IPS-15b (cell line): ENCODE measurements around the gene GALNT6.

Experiments used
- H3K27me3 ChIP-seq: one replicate; pipeline ENCODE4 v1.6.1; 2013; ENCODE audit warnings: low read length; ENCODE audit not compliant: control insufficient read depth, insufficient read depth
- H3K36me3 ChIP-seq: one replicate; pipeline ENCODE4 v1.6.1; 2013; ENCODE audit warnings: low read length; ENCODE audit not compliant: control insufficient read depth, insufficient read depth
- H3K4me1 ChIP-seq: one replicate; pipeline ENCODE4 v1.6.1; 2013; ENCODE audit warnings: mild to moderate bottlenecking, low read length; ENCODE audit not compliant: control insufficient read depth, insufficient read depth
- H3K4me3 ChIP-seq: one replicate; pipeline ENCODE4 v1.5.1; 2013; ENCODE audit warnings: low read depth, low read length
- H3K9ac ChIP-seq: one replicate; pipeline ENCODE4 v1.6.1; 2013; ENCODE audit warnings: low read depth, mild to moderate bottlenecking, low read length
- H3K9me3 ChIP-seq: one replicate; pipeline ENCODE4 v1.6.1; 2013; ENCODE audit warnings: mild to moderate bottlenecking, low read length; ENCODE audit not compliant: control insufficient read depth, insufficient read depth

The GALNT6 gene

DNA sequence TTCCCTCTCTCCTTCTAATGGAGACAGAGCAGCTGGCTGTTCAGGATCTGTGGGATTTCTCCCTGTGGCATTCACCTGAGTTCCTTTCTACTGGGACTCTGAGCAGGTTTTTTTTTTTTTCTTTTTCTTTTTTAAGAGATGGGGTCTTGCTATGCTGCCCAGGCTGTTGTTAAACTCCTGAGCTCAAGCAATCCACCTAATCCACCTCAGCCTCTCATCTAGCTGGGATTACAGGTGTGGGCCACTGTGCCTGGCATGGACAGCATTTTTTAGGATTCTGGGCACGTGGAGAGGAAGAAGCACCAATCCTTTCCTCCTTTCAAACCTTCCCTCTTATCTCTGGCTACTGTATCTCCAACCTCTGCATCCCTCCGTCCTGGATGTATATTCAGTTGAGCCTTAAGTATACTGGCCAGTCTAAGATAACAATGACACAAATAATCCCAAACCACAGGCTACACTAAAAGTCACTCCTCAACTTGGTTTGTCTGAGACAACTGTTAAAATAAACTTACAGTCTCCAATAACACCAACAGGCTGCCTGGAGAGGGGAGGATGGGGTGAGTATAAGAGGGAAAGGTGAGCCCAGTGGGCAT lies 28.4 kb downstream of the GALNT6 start:
- H3K27me3 ChIP-seq = no peaks in the 10 kb centered on the region
- no peaks in the 10 kb centered on the region for H3K4me1 ChIP-seq
- no peaks in the 10 kb centered on the region for H3K9me3 ChIP-seq
- peaks cover 9% of the 10 kb centered on the region for H3K36me3 ChIP-seq
- H3K9ac ChIP-seq = no peak overlapping the region
- no peak overlapping the region for H3K4me3 ChIP-seq

DNA sequence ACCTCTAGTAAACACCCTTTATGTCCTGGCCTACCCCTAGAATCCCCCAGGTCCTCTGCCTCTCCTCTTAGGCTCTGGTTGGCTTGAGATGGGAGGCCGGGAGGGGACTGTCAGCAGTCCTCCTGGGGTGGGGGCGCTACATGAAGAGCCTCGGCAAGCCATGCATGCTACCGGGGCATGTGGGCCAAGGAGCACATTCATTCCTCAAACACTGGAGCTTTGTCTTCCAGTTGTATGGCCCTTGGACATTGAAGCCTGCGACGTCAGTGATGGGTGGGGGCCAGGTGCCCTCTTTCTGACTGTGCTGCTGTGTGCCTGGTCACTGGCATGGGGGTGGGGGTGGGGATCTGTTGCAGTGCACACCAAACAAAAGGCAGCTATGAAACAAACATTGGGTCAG lies 28.9 kb downstream of the GALNT6 start:
- Histone ChIP-seq H3K4me3 (no peak overlapping the region), H3K36me3 (peaks cover 11% of the 10 kb centered on the region), H3K9me3 (no peaks in the 10 kb centered on the region), H3K27me3 (no peaks in the 10 kb centered on the region), H3K4me1 (no peaks in the 10 kb centered on the region), H3K9ac (no peak overlapping the region)

DNA sequence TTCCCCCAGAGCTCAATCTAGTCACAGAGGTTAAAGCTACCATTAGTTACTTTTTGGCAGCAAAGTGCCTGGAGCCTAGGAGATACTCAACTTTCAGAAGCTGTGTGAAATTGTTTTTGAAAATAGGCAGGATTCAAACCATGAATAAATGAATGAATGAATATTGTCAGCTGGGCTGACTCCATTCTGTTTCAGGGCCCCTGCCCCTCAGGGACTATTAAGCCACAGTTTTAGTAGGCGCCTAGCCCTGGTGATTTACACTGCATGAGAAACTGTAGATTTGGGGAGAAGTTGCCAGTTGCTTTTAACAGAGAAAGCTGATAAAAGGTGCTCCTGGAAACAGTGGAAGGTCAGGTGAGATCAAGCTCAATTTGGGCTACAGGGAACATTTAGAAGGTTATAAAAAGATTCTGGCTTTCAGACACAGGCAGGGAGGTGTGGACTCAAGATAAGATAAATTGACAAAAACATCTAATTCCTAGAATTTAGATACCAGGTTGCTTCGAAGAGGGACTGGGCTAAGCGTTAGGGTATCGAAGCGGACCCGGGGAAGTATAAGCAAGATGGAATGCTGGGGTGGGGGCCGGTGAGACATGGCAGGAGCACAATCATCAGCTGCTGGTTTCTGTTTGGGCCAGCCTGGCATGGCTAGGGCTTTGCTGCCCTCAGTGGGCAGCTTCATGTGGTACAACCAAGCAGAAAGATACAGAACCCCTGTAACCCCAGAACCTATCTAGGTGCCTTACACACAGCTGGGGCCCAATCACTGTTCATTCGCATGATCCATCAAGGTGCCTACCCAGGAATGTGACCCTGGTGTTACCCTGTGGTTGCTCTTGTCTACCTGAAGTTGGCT lies 29.8 kb downstream of the GALNT6 start:
- Histone ChIP-seq H3K4me1 (no peaks in the 10 kb centered on the region), H3K36me3 (peaks cover 11% of the 10 kb centered on the region), H3K4me3 (no peak overlapping the region), H3K27me3 (no peaks in the 10 kb centered on the region), H3K9me3 (no peaks in the 10 kb centered on the region), H3K9ac (no peak overlapping the region)

DNA sequence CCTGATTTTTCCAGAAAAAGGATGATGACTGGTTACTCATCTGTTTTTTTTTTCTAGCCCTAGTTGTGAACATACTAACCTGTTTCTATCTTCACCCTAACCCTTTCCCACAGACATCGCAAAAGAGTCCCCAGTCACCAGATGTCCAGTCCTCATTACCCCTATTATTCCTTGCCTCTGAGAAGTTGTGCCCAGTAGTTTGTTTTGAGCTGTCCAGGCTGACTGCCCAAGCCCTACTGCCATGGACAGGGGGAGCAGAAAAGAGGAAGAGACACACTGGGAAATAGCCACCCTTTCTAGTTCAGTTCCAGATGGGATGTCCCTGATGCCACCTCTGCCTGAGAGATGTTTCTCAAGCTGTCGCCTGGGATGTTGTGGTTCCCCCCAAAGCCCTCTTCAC lies 30.9 kb downstream of the GALNT6 start:
- Histone ChIP-seq H3K36me3 (peaks cover 11% of the 10 kb centered on the region), H3K27me3 (no peaks in the 10 kb centered on the region), H3K4me3 (no peak overlapping the region), H3K9me3 (no peaks in the 10 kb centered on the region), H3K4me1 (no peaks in the 10 kb centered on the region), H3K9ac (no peak overlapping the region)

DNA sequence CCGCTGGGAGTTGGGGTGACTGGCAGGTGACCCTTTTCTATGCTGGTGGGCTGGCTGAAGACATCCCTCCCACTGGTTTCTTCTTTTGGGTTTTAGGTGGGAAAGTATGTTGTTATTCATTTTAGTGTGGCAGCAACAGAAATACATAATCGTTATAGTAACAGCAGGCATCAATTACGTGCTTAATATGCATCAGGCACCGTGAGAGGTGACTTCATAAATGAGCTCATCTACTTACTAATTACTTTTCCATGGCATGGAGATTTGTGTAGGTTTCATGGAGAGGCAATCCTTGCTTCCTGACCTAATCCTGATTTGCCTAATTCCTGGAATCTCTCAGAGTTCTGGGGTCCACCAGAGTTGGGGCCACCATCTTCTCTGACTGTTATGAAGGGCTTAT lies 31.4 kb downstream of the GALNT6 start:
- H3K9me3 ChIP-seq = no peaks in the 10 kb centered on the region
- no peaks in the 10 kb centered on the region for H3K27me3 ChIP-seq
- H3K4me3 ChIP-seq = no peak overlapping the region
- H3K4me1 ChIP-seq = no peaks in the 10 kb centered on the region
- peaks cover 13% of the 10 kb centered on the region for H3K36me3 ChIP-seq
- H3K9ac ChIP-seq = no peak overlapping the region

DNA sequence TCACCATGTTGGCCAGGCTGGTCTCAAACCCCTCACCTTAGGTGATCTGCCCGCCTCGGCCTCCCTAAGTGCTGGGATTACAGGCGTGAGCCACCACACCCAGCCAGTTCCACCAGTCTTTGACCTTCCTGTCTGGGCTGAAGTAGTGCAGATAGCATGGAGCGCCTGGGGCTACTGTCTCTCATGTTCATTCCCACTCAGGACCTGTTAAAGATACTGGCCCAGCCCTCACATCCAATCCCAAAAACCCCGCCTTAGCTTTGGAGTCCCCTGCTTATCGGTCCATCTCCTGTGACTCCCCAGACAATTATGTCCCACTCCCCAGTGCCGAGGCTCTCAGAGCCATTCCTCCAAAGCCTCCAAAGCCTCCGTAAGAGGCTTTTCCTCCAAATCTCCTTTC lies 32.7 kb downstream of the GALNT6 start:
- Histone ChIP-seq H3K4me1 (no peaks in the 10 kb centered on the region), H3K36me3 (peaks cover 16% of the 10 kb centered on the region), H3K27me3 (no peaks in the 10 kb centered on the region), H3K4me3 (no peak overlapping the region), H3K9ac (no peak overlapping the region), H3K9me3 (no peaks in the 10 kb centered on the region)

DNA sequence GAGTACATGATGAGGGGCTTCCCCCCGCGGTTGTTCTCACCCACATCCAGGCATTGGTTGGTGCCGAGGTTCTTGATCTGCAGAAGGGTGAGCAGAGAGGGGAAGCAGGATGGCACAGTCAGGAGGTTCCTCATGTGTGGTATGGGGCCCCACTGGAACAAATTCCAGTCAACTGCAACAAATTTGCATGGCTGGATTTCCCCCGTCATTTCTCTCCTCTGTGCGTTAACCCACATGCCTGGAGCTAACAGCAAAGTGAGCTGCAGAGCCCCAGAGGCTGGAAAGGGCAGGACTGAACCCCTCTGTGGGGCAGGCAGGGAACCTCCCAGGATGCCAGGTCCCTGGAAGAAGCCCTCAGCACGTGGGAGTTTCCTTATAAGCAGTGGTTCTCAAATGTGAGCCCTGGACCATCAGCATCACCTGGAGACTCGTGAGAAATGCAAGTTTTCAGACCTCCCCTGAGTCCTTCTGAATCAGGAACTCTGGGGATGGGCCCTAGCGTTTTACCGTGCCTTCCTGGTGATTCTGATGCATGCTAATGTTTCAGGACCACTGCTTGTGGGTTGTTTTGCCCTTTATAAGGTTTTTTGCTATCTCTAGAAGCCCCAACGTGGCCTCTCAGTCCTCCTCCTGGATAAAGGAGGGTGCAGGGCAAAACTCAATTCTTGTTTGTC lies 33.7 kb downstream of the GALNT6 start:
- H3K4me3 ChIP-seq = no peak overlapping the region
- H3K36me3 ChIP-seq = peaks cover 14% of the 10 kb centered on the region
- no peaks in the 10 kb centered on the region for H3K9me3 ChIP-seq
- no peaks in the 10 kb centered on the region for H3K27me3 ChIP-seq
- H3K4me1 ChIP-seq = no peaks in the 10 kb centered on the region
- no peak overlapping the region for H3K9ac ChIP-seq

DNA sequence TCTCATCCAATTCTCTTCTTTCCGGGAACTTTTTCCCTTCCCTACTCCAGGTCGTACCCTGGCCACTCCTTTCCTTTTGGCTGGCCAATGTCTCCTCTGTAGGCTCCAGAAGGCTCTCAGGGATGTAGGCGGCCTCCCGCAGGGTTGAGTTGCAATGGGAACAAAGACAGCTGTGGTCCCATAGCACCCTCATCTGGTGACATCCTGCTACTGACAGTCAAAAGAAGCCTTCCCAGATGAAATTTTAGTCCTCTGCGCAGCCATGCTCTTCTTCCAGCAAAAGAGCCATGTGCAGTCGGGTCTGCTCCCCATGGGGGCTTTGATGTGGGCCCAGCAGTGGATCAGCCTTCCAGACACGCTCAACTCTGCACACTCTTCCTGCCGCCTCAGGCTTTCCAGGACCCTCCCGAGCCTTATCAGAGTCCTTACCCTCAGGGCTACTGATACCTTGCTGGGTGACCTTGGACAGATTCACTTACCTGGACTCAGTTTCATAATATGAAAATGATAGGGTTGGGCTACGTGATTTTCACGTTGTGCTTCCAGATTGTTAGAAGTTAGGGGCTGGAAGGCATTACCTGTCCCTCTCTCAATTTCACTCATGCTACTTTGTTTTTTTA lies 39.2 kb downstream of the GALNT6 start:
- Histone ChIP-seq H3K27me3 (no peaks in the 10 kb centered on the region), H3K36me3 (peaks cover 5% of the 10 kb centered on the region), H3K9me3 (no peaks in the 10 kb centered on the region), H3K4me1 (peaks cover 6% of the 10 kb centered on the region), H3K9ac (no peak overlapping the region), H3K4me3 (no peak overlapping the region)

DNA sequence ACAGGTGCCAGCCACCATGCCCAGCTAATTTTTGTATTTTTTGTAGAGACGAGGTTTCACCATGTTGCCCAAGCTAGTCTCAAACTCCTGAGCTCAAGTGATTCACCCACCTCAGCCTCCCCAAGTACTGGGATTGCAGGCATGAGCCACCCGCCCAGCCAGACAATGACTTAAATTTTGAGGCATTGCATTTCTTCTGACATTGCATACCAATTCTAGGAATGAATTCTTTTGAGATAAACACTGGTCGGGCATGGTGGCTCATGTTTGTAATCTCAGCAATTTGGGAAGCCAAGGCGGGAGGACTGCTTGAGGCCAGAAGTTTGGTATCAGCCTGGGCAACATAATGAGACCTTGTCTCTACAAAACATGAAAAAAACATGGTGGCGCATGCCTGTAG lies 42.2 kb downstream of the GALNT6 start:
- Histone ChIP-seq H3K9me3 (no peaks in the 10 kb centered on the region), H3K36me3 (no peaks in the 10 kb centered on the region), H3K4me3 (no peak overlapping the region), H3K4me1 (peaks cover 6% of the 10 kb centered on the region), H3K27me3 (no peaks in the 10 kb centered on the region), H3K9ac (no peak overlapping the region)

DNA sequence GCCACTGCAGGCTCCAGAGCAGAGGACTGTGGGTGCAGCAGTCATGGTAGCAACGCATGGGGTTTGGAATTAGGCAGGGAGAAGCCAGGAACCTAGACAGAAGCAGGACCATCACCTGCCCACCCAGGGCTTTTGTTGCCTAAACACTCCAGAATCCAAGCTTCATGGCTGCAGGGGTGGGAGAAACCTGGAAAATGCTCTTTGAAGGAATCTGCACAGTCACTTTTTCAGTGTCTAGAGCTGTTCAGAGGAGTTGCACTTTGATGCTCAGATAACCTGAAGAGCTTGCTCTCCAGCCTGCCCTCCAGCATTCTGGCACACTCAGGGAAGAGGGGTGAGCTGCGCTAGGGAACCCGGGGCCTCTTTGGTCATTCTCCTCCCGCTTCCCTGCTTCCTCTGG lies 43.1 kb downstream of the GALNT6 start:
- no peaks in the 10 kb centered on the region for H3K27me3 ChIP-seq
- peaks cover 6% of the 10 kb centered on the region for H3K4me1 ChIP-seq
- no peak overlapping the region for H3K4me3 ChIP-seq
- H3K9ac ChIP-seq = no peak overlapping the region
- no peaks in the 10 kb centered on the region for H3K9me3 ChIP-seq
- H3K36me3 ChIP-seq = no peaks in the 10 kb centered on the region

DNA sequence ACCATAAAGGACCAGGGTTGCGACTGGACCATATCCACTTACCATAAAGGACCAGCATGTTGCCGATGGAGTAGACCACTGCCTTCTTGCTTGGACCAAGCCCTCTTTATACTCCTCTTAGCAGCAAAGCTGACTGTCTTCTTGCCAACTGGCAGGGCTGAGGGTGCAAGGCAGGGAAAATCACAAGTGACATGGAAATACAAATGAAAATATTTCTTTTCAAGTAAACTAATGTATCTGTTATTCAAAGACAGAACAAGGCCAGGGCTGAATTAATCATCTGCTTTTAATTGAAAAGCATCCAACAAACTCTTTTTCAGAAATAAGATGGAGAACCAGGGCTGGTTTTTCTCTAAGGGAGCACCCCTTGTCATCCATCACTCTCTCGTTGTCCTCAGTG lies 44.6 kb downstream of the GALNT6 start, which contains the start of gene CELA1:
Gene CELA1, minus strand, starts transcription at position 99 of the 400 bp plus-strand sequence. Its CDS starts 41 bp downstream, at position 58.
- H3K9ac ChIP-seq = no peak within 1 kb of the TSS
- H3K4me3 ChIP-seq = no peak within 1 kb of the TSS
- H3K9me3 ChIP-seq = no peaks in the 10 kb centered on the region
- no peaks in the 10 kb centered on the region for H3K27me3 ChIP-seq
- no peaks in the 10 kb centered on the region for H3K36me3 ChIP-seq
- H3K4me1 ChIP-seq = peaks cover 2% of the 10 kb centered on the region
